ENCODE results near the gene TNRC6C. TPM values are rescaled to one million over a fixed set of nuclear protein-coding genes. Genes with fewer than 3 reads are reported as not detected.

TNRC6C gene
- polyA plus RNA-seq, 2 donors = 1.2 to 3.4 TPM

- Histone ChIP-seq H3K27ac (ENCODE audit: low read depth in 2 of 2, low read length in 1 of 2) (no peak overlapping the region), H3K4me1 (ENCODE audit: control insufficient read depth in 2 of 2, insufficient read depth in 2 of 2, low read length in 1 of 2) (peaks cover 3 to 23% of the 10 kb centered on the region in 2 donors), H3K9me3 (ENCODE audit: control insufficient read depth in 2 of 2, insufficient read depth in 1 of 2, low read depth in 1 of 2, low read length in 1 of 2) (no peaks in the 10 kb centered on the region), H3K36me3 (ENCODE audit: control insufficient read depth in 2 of 2, insufficient read depth in 2 of 2, low read length in 1 of 2) (peaks cover 0 to 34% of the 10 kb centered on the region in 2 donors), H3K27me3 (ENCODE audit: control insufficient read depth in 1 of 2, insufficient read depth in 2 of 2, low read length in 2 of 2) (no peaks in the 10 kb centered on the region), H3K4me3 (ENCODE audit: low read depth in 1 of 2, low read length in 2 of 2) (no peak overlapping the region)
- 73 to 79% methylated on average over 27 to 30 of the region's 30 CpGs for WGBS, 2 donors
Observed at GRCh38 chr17:78124081-78124835, 165.8 kb downstream of the TNRC6C start.

- peaks cover 3 to 27% of the 10 kb centered on the region in 2 donors for H3K4me1 ChIP-seq (ENCODE audit: control insufficient read depth in 2 of 2, insufficient read depth in 2 of 2, low read length in 1 of 2)
Observed at GRCh38 chr17:78124836-78125137, 166.3 kb downstream of the TNRC6C start.

GRCh38 chr17:78125138-78125913, 166.8 kb downstream of the TNRC6C start:
- Histone ChIP-seq H3K4me1 (ENCODE audit: control insufficient read depth in 2 of 2, insufficient read depth in 2 of 2, low read length in 1 of 2) (peaks cover 3 to 28% of the 10 kb centered on the region in 2 donors), H3K4me3 (ENCODE audit: low read depth in 1 of 2, low read length in 2 of 2) (peak overlapping the region in 1 of 2 donors; percentile 2), H3K27me3 (ENCODE audit: control insufficient read depth in 1 of 2, insufficient read depth in 2 of 2, low read length in 2 of 2) (no peaks in the 10 kb centered on the region), H3K36me3 (ENCODE audit: control insufficient read depth in 2 of 2, insufficient read depth in 2 of 2, low read length in 1 of 2) (peaks cover 0 to 34% of the 10 kb centered on the region in 2 donors), H3K27ac (ENCODE audit: low read depth in 2 of 2, low read length in 1 of 2) (no peak overlapping the region), H3K9me3 (ENCODE audit: control insufficient read depth in 2 of 2, insufficient read depth in 1 of 2, low read depth in 1 of 2, low read length in 1 of 2) (no peaks in the 10 kb centered on the region)
- WGBS, 2 donors = 73 to 75% methylated on average over 37 to 39 of the region's 39 CpGs

More at GRCh38 chr17:78124836-78125137, 166.3 kb downstream of the TNRC6C start:
- 71 to 76% methylated on average over 11 to 12 of the region's 12 CpGs for WGBS, 2 donors
- H3K36me3 ChIP-seq (ENCODE audit: control insufficient read depth in 2 of 2, insufficient read depth in 2 of 2, low read length in 1 of 2) = peaks cover 0 to 34% of the 10 kb centered on the region in 2 donors
- H3K4me3 ChIP-seq (ENCODE audit: low read depth in 1 of 2, low read length in 2 of 2) = no peak overlapping the region
- H3K27ac ChIP-seq (ENCODE audit: low read depth in 2 of 2, low read length in 1 of 2) = no peak overlapping the region
- H3K27me3 ChIP-seq (ENCODE audit: control insufficient read depth in 1 of 2, insufficient read depth in 2 of 2, low read length in 2 of 2) = no peaks in the 10 kb centered on the region
- no peaks in the 10 kb centered on the region for H3K9me3 ChIP-seq (ENCODE audit: control insufficient read depth in 2 of 2, insufficient read depth in 1 of 2, low read depth in 1 of 2, low read length in 1 of 2)

- WGBS, 2 donors = 65 to 68% methylated on average over 24 to 25 of the region's 25 CpGs
- H3K4me1 ChIP-seq (ENCODE audit: control insufficient read depth in 2 of 2, insufficient read depth in 2 of 2, low read length in 1 of 2) = peaks cover 3 to 29% of the 10 kb centered on the region in 2 donors
Observed at GRCh38 chr17:78125976-78126894, 167.7 kb downstream of the TNRC6C start.

GRCh38 chr17:78126895-78127238, 168.4 kb downstream of the TNRC6C start:
- peaks cover 0 to 24% of the 10 kb centered on the region in 2 donors for H3K36me3 ChIP-seq (ENCODE audit: control insufficient read depth in 2 of 2, insufficient read depth in 2 of 2, low read length in 1 of 2)
- no peaks in the 10 kb centered on the region for H3K27me3 ChIP-seq (ENCODE audit: control insufficient read depth in 1 of 2, insufficient read depth in 2 of 2, low read length in 2 of 2)
- H3K4me1 ChIP-seq (ENCODE audit: control insufficient read depth in 2 of 2, insufficient read depth in 2 of 2, low read length in 1 of 2) = peaks cover 7 to 31% of the 10 kb centered on the region in 2 donors
- H3K9me3 ChIP-seq (ENCODE audit: control insufficient read depth in 2 of 2, insufficient read depth in 1 of 2, low read depth in 1 of 2, low read length in 1 of 2) = no peaks in the 10 kb centered on the region
- peak overlapping the region; percentile 37 to 81 for H3K27ac ChIP-seq (ENCODE audit: low read depth in 2 of 2, low read length in 1 of 2)
- peak overlapping the region; percentile 9 to 61 for H3K4me3 ChIP-seq (ENCODE audit: low read depth in 1 of 2, low read length in 2 of 2)
- 65% methylated on average over 6 of the region's 6 CpGs for WGBS, 2 donors

More at GRCh38 chr17:78125976-78126894, 167.7 kb downstream of the TNRC6C start:
- peak overlapping the region in 1 of 2 donors; percentile 9 for H3K4me3 ChIP-seq (ENCODE audit: low read depth in 1 of 2, low read length in 2 of 2)
- H3K27me3 ChIP-seq (ENCODE audit: control insufficient read depth in 1 of 2, insufficient read depth in 2 of 2, low read length in 2 of 2) = no peaks in the 10 kb centered on the region
- H3K36me3 ChIP-seq (ENCODE audit: control insufficient read depth in 2 of 2, insufficient read depth in 2 of 2, low read length in 1 of 2) = peaks cover 0 to 29% of the 10 kb centered on the region in 2 donors
- no peaks in the 10 kb centered on the region for H3K9me3 ChIP-seq (ENCODE audit: control insufficient read depth in 2 of 2, insufficient read depth in 1 of 2, low read depth in 1 of 2, low read length in 1 of 2)
- peak overlapping the region in 1 of 2 donors; percentile 9 for H3K27ac ChIP-seq (ENCODE audit: low read depth in 2 of 2, low read length in 1 of 2)

- Histone ChIP-seq H3K4me1 (ENCODE audit: control insufficient read depth in 2 of 2, insufficient read depth in 2 of 2, low read length in 1 of 2) (peaks cover 9 to 34% of the 10 kb centered on the region in 2 donors), H3K9me3 (ENCODE audit: control insufficient read depth in 2 of 2, insufficient read depth in 1 of 2, low read depth in 1 of 2, low read length in 1 of 2) (no peaks in the 10 kb centered on the region), H3K36me3 (ENCODE audit: control insufficient read depth in 2 of 2, insufficient read depth in 2 of 2, low read length in 1 of 2) (peaks cover 0 to 19% of the 10 kb centered on the region in 2 donors), H3K27me3 (ENCODE audit: control insufficient read depth in 1 of 2, insufficient read depth in 2 of 2, low read length in 2 of 2) (no peaks in the 10 kb centered on the region), H3K27ac (ENCODE audit: low read depth in 2 of 2, low read length in 1 of 2) (peak overlapping the region; percentile 81 to 82), H3K4me3 (ENCODE audit: low read depth in 1 of 2, low read length in 2 of 2) (peak overlapping the region; percentile 61 to 65)
- 16 to 21% methylated on average over 25 of the region's 25 CpGs for WGBS, 2 donors
Observed at GRCh38 chr17:78127239-78127887, 168.9 kb downstream of the TNRC6C start.

GRCh38 chr17:78127888-78128550, 169.5 kb downstream of the TNRC6C start:
- Histone ChIP-seq H3K36me3 (ENCODE audit: control insufficient read depth in 2 of 2, insufficient read depth in 2 of 2, low read length in 1 of 2) (peaks cover 0 to 13% of the 10 kb centered on the region in 2 donors), H3K27ac (ENCODE audit: low read depth in 2 of 2, low read length in 1 of 2) (peak overlapping the region; percentile 81 to 82), H3K27me3 (ENCODE audit: control insufficient read depth in 1 of 2, insufficient read depth in 2 of 2, low read length in 2 of 2) (no peaks in the 10 kb centered on the region), H3K9me3 (ENCODE audit: control insufficient read depth in 2 of 2, insufficient read depth in 1 of 2, low read depth in 1 of 2, low read length in 1 of 2) (no peaks in the 10 kb centered on the region), H3K4me3 (ENCODE audit: low read depth in 1 of 2, low read length in 2 of 2) (peak overlapping the region; percentile 61 to 65), H3K4me1 (ENCODE audit: control insufficient read depth in 2 of 2, insufficient read depth in 2 of 2, low read length in 1 of 2) (peaks cover 9 to 39% of the 10 kb centered on the region in 2 donors)
- WGBS, 2 donors = 3 to 4% methylated on average over 39 of the region's 39 CpGs

- no peaks in the 10 kb centered on the region for H3K9me3 ChIP-seq (ENCODE audit: control insufficient read depth in 2 of 2, insufficient read depth in 1 of 2, low read depth in 1 of 2, low read length in 1 of 2)
- peak within 1 kb of the TSS; percentile 61 to 65 for H3K4me3 ChIP-seq (ENCODE audit: low read depth in 1 of 2, low read length in 2 of 2)
- H3K27ac ChIP-seq (ENCODE audit: low read depth in 2 of 2, low read length in 1 of 2) = peak within 1 kb of the TSS; percentile 81 to 82
- 4% methylated on average over 39 to 52 of the region's 54 CpGs for WGBS, 2 donors
- peaks cover 9 to 40% of the 10 kb centered on the region in 2 donors for H3K4me1 ChIP-seq (ENCODE audit: control insufficient read depth in 2 of 2, insufficient read depth in 2 of 2, low read length in 1 of 2)
- H3K27me3 ChIP-seq (ENCODE audit: control insufficient read depth in 1 of 2, insufficient read depth in 2 of 2, low read length in 2 of 2) = no peaks in the 10 kb centered on the region
- peaks cover 0 to 11% of the 10 kb centered on the region in 2 donors for H3K36me3 ChIP-seq (ENCODE audit: control insufficient read depth in 2 of 2, insufficient read depth in 2 of 2, low read length in 1 of 2)
Observed at GRCh38 chr17:78128551-78129350, 170.2 kb downstream of the TNRC6C start, which contains the start of gene TMC6. Gene TMC6, minus strand, starts transcription at chr17:78128755. Its CDS starts 1,923 bp downstream, at chr17:78126832.

Measured in esophagus (tissue), 2 donors.